Urinary bladder (tissue), 4 donors: ENCODE measurements around the gene AUNIP. TPM values are rescaled to one million over a fixed set of nuclear protein-coding genes. Genes with fewer than 3 reads are reported as not detected.

Experiments
- DNase-seq: peaks from one replicate; pipeline ENCODE4 v3.0.0-alpha.2; 2015; ENCODE audit errors: extremely low spot score
- H3K27ac ChIP-seq: one replicate; pipeline ENCODE4 v1.5.1; 2013; ENCODE audit warnings: low read depth, mild to moderate bottlenecking, moderate library complexity
- H3K36me3 ChIP-seq: one replicate; pipeline ENCODE4 v1.6.1; 2013; ENCODE audit warnings: mild to moderate bottlenecking, moderate library complexity; ENCODE audit not compliant: insufficient read depth
- H3K4me1 ChIP-seq: one replicate; pipeline ENCODE4 v1.6.1; 2013; ENCODE audit warnings: mild to moderate bottlenecking, moderate library complexity; ENCODE audit not compliant: insufficient read depth
- H3K4me3 ChIP-seq: one replicate; pipeline ENCODE4 v1.5.1; 2013; ENCODE audit warnings: low read depth, low read length
- WGBS: extraction: QIAGEN DNeasy Blood & Tissue Kit; methylation state at CpG from one replicate; pipeline ENCODE4 v1.1.7; 2013; 5-methylcytosine and 5-hydroxymethylcytosine counted together
- polyA plus RNA-seq: library from polyadenylated mRNA; stranded (reverse); fragments of 200-250 nt; gene quantifications from one replicate; pipeline ENCODE4 v1.2.3, GENCODE V29; 2013
- total RNA-seq: library from RNA; depleted of rRNA; stranded (reverse); fragments of >200 nt; gene quantifications from one replicate; pipeline ENCODE4 v1.2.3, GENCODE V29; 2014
- donor health status: healthy with polysubstance abuse.
- donor health status: healthy.

The AUNIP gene
- total and polyA plus RNA-seq, 2 donors = 0.11 to 1.4 TPM

GRCh38 chr1:25810341-25811299, 48.6 kb downstream of the AUNIP start:
- H3K4me3 ChIP-seq = no peak overlapping the region
- 34% methylated on average over 21 of the region's 21 CpGs for WGBS
- no peaks in the 10 kb centered on the region for H3K4me1 ChIP-seq
- no peaks in the 10 kb centered on the region for H3K36me3 ChIP-seq
- no peak for DNase-seq
- H3K27ac ChIP-seq = no peak overlapping the region

- no peak overlapping the region for H3K4me3 ChIP-seq
- no peak overlapping the region for H3K27ac ChIP-seq
- H3K4me1 ChIP-seq = no peaks in the 10 kb centered on the region
- 89% methylated on average over 7 of the region's 7 CpGs for WGBS
- DNase-seq = no peak
- H3K36me3 ChIP-seq = no peaks in the 10 kb centered on the region
Observed at GRCh38 chr1:25809929-25810328, 49.3 kb downstream of the AUNIP start.

- no peaks in the 10 kb centered on the region for H3K36me3 ChIP-seq
- 80% methylated on average over 18 of the region's 18 CpGs for WGBS
- H3K4me1 ChIP-seq = no peaks in the 10 kb centered on the region
Observed at GRCh38 chr1:25809283-25809926, 49.9 kb downstream of the AUNIP start.

GRCh38 chr1:25808481-25809244, 50.6 kb downstream of the AUNIP start:
- Histone ChIP-seq H3K36me3 (no peaks in the 10 kb centered on the region), H3K4me3 (no peak overlapping the region), H3K4me1 (no peaks in the 10 kb centered on the region), H3K27ac (no peak overlapping the region)
- 88% methylated on average over 34 of the region's 34 CpGs for WGBS
- no peak for DNase-seq

More at GRCh38 chr1:25809283-25809926, 49.9 kb downstream of the AUNIP start:
- no peak for DNase-seq
- Histone ChIP-seq H3K4me3 (no peak overlapping the region), H3K27ac (no peak overlapping the region)

- 79% methylated on average over 20 of the region's 20 CpGs for WGBS
- Histone ChIP-seq H3K4me3 (no peak overlapping the region), H3K36me3 (no peaks in the 10 kb centered on the region), H3K27ac (no peak overlapping the region), H3K4me1 (no peaks in the 10 kb centered on the region)
- DNase-seq = no peak
Observed at GRCh38 chr1:25807480-25808390, 51.5 kb downstream of the AUNIP start.

- no peak overlapping the region for H3K27ac ChIP-seq
- WGBS = 67% methylated on average over 4 of the region's 4 CpGs
- no peaks in the 10 kb centered on the region for H3K4me1 ChIP-seq
- no peaks in the 10 kb centered on the region for H3K36me3 ChIP-seq
- H3K4me3 ChIP-seq = no peak overlapping the region
- DNase-seq = no peak
Observed at GRCh38 chr1:25806418-25806817, 52.8 kb downstream of the AUNIP start.

- H3K27ac ChIP-seq = no peak overlapping the region
- no peaks in the 10 kb centered on the region for H3K4me1 ChIP-seq
- no peaks in the 10 kb centered on the region for H3K36me3 ChIP-seq
- no peak overlapping the region for H3K4me3 ChIP-seq
- WGBS = 50% methylated on average over 3 of the region's 3 CpGs
- no peak for DNase-seq
Observed at GRCh38 chr1:25805863-25806225, 53.4 kb downstream of the AUNIP start.

GRCh38 chr1:25804964-25805862, 54.0 kb downstream of the AUNIP start:
- Histone ChIP-seq H3K4me1 (no peaks in the 10 kb centered on the region), H3K36me3 (no peaks in the 10 kb centered on the region), H3K4me3 (no peak overlapping the region), H3K27ac (no peak overlapping the region)
- 88% methylated on average over 15 of the region's 15 CpGs for WGBS
- DNase-seq = no peak

- DNase-seq = no peak
- no peaks in the 10 kb centered on the region for H3K4me1 ChIP-seq
- H3K27ac ChIP-seq = no peak overlapping the region
- no peaks in the 10 kb centered on the region for H3K36me3 ChIP-seq
- H3K4me3 ChIP-seq = no peak overlapping the region
- 80% methylated on average over 10 of the region's 10 CpGs for WGBS
Observed at GRCh38 chr1:25804244-25804963, 54.9 kb downstream of the AUNIP start.

- WGBS = 97% methylated on average over 1 of the region's 1 CpG
- Histone ChIP-seq H3K4me1 (no peaks in the 10 kb centered on the region), H3K4me3 (no peak overlapping the region), H3K36me3 (no peaks in the 10 kb centered on the region), H3K27ac (no peak overlapping the region)
- no peak for DNase-seq
Observed at GRCh38 chr1:25803368-25803767, 55.9 kb downstream of the AUNIP start.

GRCh38 chr1:25802915-25803314, 56.3 kb downstream of the AUNIP start:
- no peak for DNase-seq
- Histone ChIP-seq H3K27ac (no peak overlapping the region), H3K4me3 (no peak overlapping the region), H3K36me3 (no peaks in the 10 kb centered on the region), H3K4me1 (no peaks in the 10 kb centered on the region)
- WGBS = 61% methylated on average over 6 of the region's 6 CpGs
